ENCODE measurements around the gene TRAIP. TPM values are rescaled to one million over a fixed set of nuclear protein-coding genes. Genes with fewer than 3 reads are reported as not detected.
A peak's percentile ranks its signal among the peaks of the same experiment; 100 is the strongest.
"Not testable (repeated sequence)": the region's sequence is repeated elsewhere in the genome, so short reads cannot be mapped to it uniquely, and the experiment has no call there.

The TRAIP gene, protein sequence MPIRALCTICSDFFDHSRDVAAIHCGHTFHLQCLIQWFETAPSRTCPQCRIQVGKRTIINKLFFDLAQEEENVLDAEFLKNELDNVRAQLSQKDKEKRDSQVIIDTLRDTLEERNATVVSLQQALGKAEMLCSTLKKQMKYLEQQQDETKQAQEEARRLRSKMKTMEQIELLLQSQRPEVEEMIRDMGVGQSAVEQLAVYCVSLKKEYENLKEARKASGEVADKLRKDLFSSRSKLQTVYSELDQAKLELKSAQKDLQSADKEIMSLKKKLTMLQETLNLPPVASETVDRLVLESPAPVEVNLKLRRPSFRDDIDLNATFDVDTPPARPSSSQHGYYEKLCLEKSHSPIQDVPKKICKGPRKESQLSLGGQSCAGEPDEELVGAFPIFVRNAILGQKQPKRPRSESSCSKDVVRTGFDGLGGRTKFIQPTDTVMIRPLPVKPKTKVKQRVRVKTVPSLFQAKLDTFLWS
- 10 to 100 TPM in 2 of 8 experiments, 1 to 10 TPM in 5, under 1 TPM in 1; 0.66 to 15.3 (median 3.7) TPM for total RNA-seq

DNA sequence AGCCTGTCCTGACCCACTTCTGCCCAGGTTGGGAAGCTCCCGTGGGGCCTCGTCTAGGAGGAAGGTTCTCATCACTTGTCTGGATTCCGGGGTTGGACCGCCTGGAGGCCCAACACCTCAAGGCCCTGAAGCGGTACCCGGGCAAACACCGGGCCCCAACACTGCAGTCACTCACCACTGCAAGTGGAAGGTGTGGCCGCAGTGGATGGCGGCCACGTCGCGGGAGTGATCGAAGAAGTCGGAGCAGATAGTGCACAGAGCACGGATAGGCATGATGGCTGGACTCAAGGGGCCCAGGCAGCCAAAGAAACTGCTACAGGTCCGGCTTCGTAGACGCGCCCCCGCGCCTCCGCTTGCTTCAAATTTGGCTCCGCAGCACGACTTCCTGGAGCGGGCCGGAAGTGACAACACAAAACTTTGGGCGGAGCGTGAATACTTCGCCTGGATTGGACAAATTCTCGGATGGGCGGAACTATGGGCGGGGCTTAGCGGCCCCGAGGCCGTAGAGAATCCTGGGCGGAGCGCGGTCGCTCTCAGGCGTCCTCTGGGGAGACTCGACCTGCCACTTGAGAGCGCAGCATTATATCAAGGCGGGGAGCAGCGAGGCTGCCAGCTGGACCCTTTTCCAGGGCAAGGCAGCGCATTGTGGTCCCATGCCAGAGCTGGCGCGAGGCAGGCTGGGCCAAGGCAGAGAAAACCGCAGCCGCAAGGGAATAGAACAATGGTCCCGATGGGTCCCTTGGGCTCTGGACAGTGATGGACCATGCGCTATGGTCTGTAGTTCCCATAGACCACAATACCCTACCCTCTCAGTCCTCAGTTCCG lies at the start of gene TRAIP:
TSS of gene TRAIP (minus strand) at position 384 of the 825 bp plus-strand sequence. CDS start at position 273, 111 bp downstream.
- Histone ChIP-seq H3K27ac (peak within 1 kb of the TSS; percentile 64 to 81), H3K4me3 (peak within 1 kb of the TSS; percentile 45 to 76 (median 53)), H3K4me1 (replicated peaks in 1 of 2) (peaks cover 6 to 9% of the 10 kb centered on the region in 2 donors)
- in situ Hi-C loops (cut with MboI; ENCODE audit: low pct_unique_long_range_greater_than_20kb in 2 of 9, low sequenced_read_pairs in 9 of 9, unreplicated experiment in 9 of 9), result no loop called here
- 0 to 40% (median 8%) methylated on average over 1 to 22 of the region's 52 CpGs; no CpG with 5 or more reads in 3 of the 10 experiments for WGBS, 10 experiments
- ATAC-seq (replicated peaks in 6 of 8), result peak; percentile 98 to 99 (median 99)

DNA sequence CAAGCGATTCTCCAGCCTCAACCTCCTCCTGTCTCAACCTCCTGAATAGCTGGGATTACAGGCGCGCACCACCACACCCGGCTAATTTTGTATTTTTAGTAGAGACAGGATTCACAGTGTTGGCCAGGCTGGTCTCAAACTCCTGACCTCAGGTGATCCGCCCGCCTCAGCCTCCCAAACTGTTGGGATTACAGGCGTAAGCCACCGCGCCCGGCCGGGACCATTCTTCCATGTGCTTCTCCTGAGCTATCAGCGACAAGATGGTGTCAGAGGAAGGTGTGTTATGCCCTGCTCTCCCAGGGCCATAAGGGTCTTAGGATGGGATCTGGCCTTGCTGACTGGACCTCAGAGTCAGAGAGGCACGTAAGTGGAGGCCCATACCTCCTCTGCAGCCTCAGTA lies 48.1 kb upstream of the TRAIP start:
- ATAC-seq (replicated peaks in 6 of 8); H3K27ac ChIP-seq; H3K4me1 ChIP-seq (replicated peaks in 1 of 2); H3K4me3 ChIP-seq: not testable (repeated sequence)
- in situ Hi-C loops (cut with MboI; ENCODE audit: low pct_unique_long_range_greater_than_20kb in 2 of 9, low sequenced_read_pairs in 9 of 9, unreplicated experiment in 9 of 9), result loop anchor here in 1 of 9 experiments (25.0 kb wide), 1 partner anchor 92 kb away; the partner anchor contains the start of genes INKA1 and UBA7
- 60 to 100% (median 95%) methylated on average over 1 to 11 of the region's 13 CpGs; no CpG with 5 or more reads in 1 of the 10 experiments for WGBS, 10 experiments

DNA sequence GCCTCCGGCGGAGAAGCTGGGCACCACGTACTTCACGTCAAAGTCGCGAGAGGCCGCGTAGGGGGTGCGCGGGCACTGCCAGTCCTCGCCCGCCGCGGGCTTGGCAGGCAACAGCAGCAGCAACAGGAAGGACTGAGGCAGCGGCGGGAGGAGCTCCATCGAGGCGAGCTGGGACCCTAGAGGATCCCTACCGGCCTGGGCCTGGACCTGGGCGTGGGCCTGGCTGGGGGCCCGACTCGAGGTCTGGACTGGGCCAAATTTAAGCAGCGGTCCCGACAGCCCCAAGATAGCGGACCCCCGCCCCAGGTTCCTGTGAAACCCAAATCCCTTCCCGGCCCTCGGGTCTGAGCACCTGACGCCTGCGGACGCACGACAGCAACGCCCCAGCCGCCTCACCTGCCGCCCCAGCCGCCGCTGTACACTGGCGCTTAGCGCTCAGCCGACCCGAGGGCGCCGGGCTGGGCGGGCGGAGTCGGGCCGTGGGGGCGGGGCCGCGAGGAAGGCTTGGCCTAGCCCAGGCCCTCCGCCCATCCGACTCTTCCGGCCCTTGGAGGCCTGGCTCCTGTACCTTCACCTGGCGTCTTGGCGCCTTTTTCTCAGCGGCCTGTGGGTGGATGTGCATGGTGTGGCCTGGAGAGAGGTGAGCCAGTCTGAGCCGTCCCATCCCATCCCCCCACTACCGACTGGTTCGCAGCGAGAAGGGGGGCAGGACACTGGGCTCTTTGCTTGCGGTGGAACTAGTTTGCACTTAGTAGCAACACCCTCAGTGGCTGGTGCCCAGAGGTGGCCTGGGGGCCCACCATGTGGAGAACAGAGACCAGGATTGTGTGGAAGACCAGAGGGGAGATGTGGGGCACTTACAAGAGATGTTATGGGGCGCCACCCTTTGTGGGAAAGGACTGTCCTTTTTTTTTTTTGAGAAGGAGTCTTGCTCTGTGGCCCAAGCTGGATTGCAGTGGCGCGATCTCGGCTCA lies 47.4 kb upstream of the TRAIP start, which contains the start of gene MST1R:
TSS of gene MST1R (minus strand) at position 423 of the 974 bp plus-strand sequence. CDS start at position 159, 264 bp downstream.
- in situ Hi-C loops (cut with MboI; ENCODE audit: low pct_unique_long_range_greater_than_20kb in 2 of 9, low sequenced_read_pairs in 9 of 9, unreplicated experiment in 9 of 9), result loop anchor here in 1 of 9 experiments (25.0 kb wide), 1 partner anchor 91 kb away; the partner anchor contains the start of genes INKA1 and UBA7
- H3K4me1 ChIP-seq (replicated peaks in 1 of 2), result peaks cover 0 to 8% of the 10 kb centered on the region in 2 donors
- H3K4me3 ChIP-seq, result no peak within 1 kb of the TSS
- 48 to 96% (median 89%) methylated on average over 3 to 5 of the region's 65 CpGs; no CpG with 5 or more reads in 7 of the 10 experiments for WGBS, 10 experiments
- ATAC-seq (replicated peaks in 6 of 8), result peak; percentile 37 to 94 (median 71)
- no peak within 1 kb of the TSS for H3K27ac ChIP-seq

DNA sequence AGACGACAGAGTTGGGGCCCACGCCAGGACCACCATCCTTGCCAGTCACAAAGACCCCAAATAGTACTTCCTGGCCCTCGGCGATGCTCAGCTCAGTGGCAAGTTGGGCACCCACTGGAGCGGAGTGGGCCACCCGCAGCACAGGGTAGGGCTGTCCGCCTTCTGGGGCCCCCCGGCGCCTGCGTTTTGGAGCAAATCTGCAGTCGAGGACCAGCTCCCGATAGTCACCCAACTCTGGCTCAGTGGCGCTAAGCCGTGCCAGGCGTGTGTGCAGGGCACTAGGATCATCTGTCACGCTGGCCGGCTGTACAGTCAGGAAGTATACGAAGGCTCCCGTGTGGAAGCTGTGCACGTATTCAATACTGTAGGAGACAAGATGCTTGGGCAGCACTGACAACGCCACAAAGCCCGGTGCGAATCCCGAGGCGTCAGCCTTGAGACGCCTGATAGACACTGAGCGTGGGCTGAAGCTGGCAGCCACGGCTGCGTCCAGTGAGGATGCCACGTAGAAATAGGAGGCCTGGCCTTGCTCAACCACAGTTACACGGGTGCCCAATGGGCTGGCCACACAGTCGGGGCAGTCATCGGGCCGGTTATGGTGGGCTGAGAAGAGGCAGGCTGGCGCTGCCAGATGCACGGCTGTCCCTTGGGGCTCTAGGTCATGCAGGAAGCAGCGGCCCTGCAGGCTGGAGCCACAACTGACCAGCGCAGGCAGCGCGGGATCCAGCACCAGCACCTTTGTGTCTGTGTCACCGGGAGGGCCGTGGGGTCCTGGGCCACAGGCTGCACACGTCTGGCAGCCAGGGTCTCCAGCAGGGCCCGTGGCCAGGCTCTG lies 46.4 kb upstream of the TRAIP start:
- Histone ChIP-seq H3K4me1 (replicated peaks in 1 of 2) (peaks cover 0 to 8% of the 10 kb centered on the region in 2 donors), H3K4me3 (no peak overlapping the region), H3K27ac (no peak overlapping the region)
- in situ Hi-C loops (cut with MboI; ENCODE audit: low pct_unique_long_range_greater_than_20kb in 2 of 9, low sequenced_read_pairs in 9 of 9, unreplicated experiment in 9 of 9), result loop anchor here in 1 of 9 experiments (25.0 kb wide), 1 partner anchor 90 kb away; the partner anchor contains the start of genes INKA1 and UBA7
- no peak for ATAC-seq (replicated peaks in 6 of 8)
- WGBS, 10 experiments, result 84 to 100% (median 92%) methylated on average over 2 to 20 of the region's 44 CpGs; no CpG with 5 or more reads in 5 of the 10 experiments

DNA sequence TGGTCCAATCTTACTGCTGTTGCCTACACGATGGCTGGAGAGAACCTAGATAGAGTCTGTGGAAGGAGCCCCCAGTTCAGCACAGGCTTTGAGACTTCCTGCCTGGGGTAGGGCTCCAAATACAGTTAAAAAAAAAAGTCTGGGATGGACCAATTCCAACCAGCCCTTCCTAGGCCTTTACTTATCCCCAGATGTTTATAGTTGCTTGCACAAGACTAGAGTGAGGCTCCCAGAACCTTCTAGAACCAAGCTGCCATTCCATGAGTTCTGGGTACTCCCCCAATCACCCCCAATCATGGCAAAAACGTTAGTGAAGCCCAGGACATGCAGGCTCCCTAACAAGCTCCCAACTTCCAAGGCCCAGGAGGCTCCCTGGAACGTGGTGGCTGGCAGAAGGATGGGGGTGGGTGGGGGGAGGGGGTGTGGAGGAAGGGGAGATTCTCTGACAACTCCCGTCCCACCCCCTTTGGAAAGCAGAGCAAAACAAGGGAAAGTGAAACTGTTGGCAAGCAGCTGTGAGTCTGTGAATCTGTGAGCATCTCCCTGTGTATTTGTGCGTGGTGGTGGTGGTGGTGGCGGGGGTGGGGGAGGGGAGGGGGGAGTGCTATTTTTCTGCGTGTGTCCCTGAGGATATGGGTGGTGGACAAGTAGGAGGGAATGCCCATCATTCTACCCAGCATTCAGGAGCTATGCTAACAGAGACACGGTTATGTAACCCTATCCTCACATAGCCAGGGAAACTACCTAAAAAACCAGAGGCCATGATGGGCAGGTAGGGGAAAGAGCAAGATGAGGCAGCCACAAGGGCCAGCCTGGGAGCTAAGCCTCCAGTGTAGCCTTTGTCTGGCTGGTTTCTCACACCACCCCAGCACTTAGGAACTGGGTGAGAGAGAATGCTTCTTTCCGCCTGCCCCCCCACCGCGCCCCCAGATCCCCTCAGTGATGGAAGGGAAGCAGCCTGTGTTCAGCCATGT lies 45.3 kb upstream of the TRAIP start:
- WGBS, 10 experiments, result 30 to 100% (median 70%) methylated on average over 1 to 4 of the region's 11 CpGs; no CpG with 5 or more reads in 5 of the 10 experiments
- in situ Hi-C loops (cut with MboI; ENCODE audit: low pct_unique_long_range_greater_than_20kb in 2 of 9, low sequenced_read_pairs in 9 of 9, unreplicated experiment in 9 of 9), result loop anchor here in 1 of 9 experiments (25.0 kb wide), 1 partner anchor 89 kb away; the partner anchor contains the start of genes INKA1 and UBA7
- Histone ChIP-seq H3K4me3 (no peak overlapping the region), H3K27ac (no peak overlapping the region), H3K4me1 (replicated peaks in 1 of 2) (peaks cover 0 to 8% of the 10 kb centered on the region in 2 donors)
- no peak for ATAC-seq (replicated peaks in 6 of 8)

DNA sequence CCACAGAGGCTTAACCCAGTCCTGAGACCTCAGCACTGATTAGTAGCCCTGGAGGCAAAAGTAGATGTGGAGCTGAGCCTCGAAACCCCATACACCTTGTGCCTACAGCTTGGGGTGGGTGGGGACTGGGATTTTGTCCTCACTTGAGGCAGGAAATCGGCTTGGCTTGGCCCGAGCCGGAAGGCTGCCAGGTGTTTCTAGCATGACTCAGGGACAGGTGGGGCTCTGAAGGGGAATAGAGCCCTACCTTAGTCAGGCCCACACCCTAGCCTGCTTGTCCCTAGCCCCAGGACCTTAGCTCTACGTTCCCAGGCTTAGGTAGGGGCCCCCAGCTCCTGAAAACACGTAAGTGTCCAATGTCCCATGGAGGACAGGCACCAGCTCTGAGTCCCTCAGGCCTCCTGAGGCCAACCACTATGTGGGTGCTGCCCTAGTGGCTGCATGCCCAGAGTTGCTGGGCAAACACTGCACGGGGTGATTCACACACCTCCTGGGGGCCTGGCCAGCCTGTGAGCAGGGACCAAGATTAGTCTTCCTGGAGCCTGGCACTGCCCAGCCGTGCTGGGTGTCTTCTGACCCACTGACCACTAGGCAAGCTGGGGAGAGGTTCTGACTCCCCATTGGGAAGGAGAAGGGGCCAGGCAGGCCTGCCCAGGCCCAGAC lies 44.3 kb upstream of the TRAIP start:
- Histone ChIP-seq H3K4me3 (no peak overlapping the region), H3K4me1 (replicated peaks in 1 of 2) (peaks cover 0 to 5% of the 10 kb centered on the region in 2 donors), H3K27ac (no peak overlapping the region)
- in situ Hi-C loops (cut with MboI; ENCODE audit: low pct_unique_long_range_greater_than_20kb in 2 of 9, low sequenced_read_pairs in 9 of 9, unreplicated experiment in 9 of 9), result loop anchor here in 1 of 9 experiments (25.0 kb wide), 1 partner anchor 88 kb away; the partner anchor contains the start of genes INKA1 and UBA7
- ATAC-seq (replicated peaks in 6 of 8), result peak in 2 of 8 experiments; percentile 10 to 29
- 100% methylated on average over 1 of the region's 8 CpGs; no CpG with 5 or more reads in 9 of the 10 experiments for WGBS, 10 experiments

DNA sequence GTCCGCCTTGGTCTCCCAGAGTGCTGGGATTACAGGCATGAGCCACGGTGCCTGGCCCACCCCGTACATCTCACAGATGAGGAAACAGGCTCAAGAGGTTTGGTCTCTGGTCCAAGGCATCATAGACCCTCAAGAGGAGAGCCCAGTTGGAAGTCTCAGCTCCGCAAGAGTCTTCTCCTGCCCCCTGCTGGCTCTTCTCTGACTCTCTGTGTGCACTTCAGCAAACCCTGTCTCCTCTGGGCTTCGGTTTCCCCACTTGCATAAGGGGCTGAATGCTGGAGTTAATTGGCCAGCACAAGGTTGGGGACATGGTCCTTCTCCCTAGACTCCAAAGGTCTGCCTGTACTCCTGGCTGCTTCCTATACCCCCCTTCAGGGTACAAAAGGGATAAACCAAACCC lies 43.5 kb upstream of the TRAIP start:
- 20 to 80% (median 53%) methylated on average over 1 to 5 of the region's 5 CpGs; no CpG with 5 or more reads in 5 of the 10 experiments for WGBS, 10 experiments
- in situ Hi-C loops (cut with MboI; ENCODE audit: low pct_unique_long_range_greater_than_20kb in 2 of 9, low sequenced_read_pairs in 9 of 9, unreplicated experiment in 9 of 9), result loop anchor here in 1 of 9 experiments (25.0 kb wide), 1 partner anchor 88 kb away; the partner anchor contains the start of genes INKA1 and UBA7
- peak in 1 of 8 experiments; percentile 43 for ATAC-seq (replicated peaks in 6 of 8)

DNA sequence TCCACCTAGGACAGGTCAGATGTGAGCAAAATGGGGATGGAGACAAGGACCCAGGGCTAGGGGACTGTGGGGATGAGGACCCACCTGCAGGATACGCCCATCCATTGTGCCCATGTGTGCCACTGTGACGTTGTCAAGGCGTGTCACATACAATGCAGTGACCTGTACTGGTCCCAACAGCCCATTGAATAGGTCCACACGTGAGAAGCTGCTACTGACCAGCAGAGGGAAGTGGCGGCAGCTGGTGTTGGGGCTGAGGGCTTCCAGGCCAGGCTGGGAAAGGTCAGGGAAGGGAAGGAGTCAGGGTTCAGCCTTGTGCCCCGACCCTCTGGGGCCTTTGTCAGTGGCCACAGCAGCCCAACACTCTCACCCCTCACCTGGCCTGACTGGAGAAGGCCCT lies 42.6 kb upstream of the TRAIP start:
- in situ Hi-C loops (cut with MboI; ENCODE audit: low pct_unique_long_range_greater_than_20kb in 2 of 9, low sequenced_read_pairs in 9 of 9, unreplicated experiment in 9 of 9), result no loop called here
- no peak for ATAC-seq (replicated peaks in 6 of 8)
- Histone ChIP-seq H3K4me1 (replicated peaks in 1 of 2) (peaks cover 0 to 5% of the 10 kb centered on the region in 2 donors), H3K4me3 (no peak overlapping the region), H3K27ac (no peak overlapping the region)
- 20 to 82% (median 31%) methylated on average over 1 to 4 of the region's 6 CpGs; no CpG with 5 or more reads in 6 of the 10 experiments for WGBS, 10 experiments

More for the DNA sequence above, 43.5 kb upstream of the TRAIP start:
- Histone ChIP-seq H3K4me1 (replicated peaks in 1 of 2) (peaks cover 0 to 5% of the 10 kb centered on the region in 2 donors), H3K4me3 (no peak overlapping the region), H3K27ac (no peak overlapping the region)

DNA sequence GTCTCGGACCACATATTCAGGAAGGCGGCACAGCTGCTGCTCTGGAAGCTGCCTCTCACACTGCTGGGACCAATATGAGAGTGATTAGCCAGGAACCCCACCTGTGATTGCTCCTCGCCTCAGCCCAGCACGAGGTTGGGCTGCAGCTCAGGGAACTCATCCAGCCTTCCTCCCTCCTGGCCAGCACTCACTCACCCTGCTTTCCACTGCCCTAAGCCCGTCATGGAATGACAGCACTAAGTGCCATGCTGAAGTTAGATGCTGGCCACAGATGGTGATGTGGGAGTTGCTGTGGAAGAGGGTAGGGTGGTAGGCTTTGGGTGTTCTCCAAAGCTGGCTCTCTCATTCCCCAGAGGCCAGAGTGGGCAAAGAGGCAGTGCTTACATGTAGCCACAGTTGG lies 40.0 kb upstream of the TRAIP start:
- no peak for ATAC-seq (replicated peaks in 6 of 8)
- WGBS, 10 experiments, result 20% methylated on average over 1 to 2 of the region's 5 CpGs; no CpG with 5 or more reads in 8 of the 10 experiments
- in situ Hi-C loops (cut with MboI; ENCODE audit: low pct_unique_long_range_greater_than_20kb in 2 of 9, low sequenced_read_pairs in 9 of 9, unreplicated experiment in 9 of 9), result no loop called here
- Histone ChIP-seq H3K4me1 (replicated peaks in 1 of 2) (no peaks in the 10 kb centered on the region), H3K27ac (no peak overlapping the region), H3K4me3 (no peak overlapping the region)

DNA sequence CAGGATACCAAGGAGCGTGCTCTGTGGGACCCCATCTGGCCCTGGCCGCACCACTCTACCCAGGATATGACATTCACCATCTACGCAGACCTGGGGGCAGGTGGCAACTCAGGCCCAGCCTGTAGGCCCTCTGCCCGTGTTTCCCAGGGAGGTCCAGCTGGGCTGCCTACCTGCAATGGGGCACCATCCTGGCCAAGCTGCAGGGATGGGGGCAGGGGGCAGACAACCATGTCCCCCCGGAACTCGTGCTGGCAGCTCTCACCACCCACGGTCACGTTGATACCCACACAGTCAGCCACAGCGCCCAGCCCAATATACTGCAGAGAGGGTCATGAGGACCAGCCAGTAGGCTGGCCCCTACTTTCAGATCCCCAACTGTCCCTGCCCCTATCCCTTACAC lies 39.4 kb upstream of the TRAIP start:
- in situ Hi-C loops (cut with MboI; ENCODE audit: low pct_unique_long_range_greater_than_20kb in 2 of 9, low sequenced_read_pairs in 9 of 9, unreplicated experiment in 9 of 9), result no loop called here
- no peaks in the 10 kb centered on the region for H3K4me1 ChIP-seq (replicated peaks in 1 of 2)
- no peak for ATAC-seq (replicated peaks in 6 of 8)
- H3K27ac ChIP-seq, result no peak overlapping the region
- H3K4me3 ChIP-seq, result no peak overlapping the region
- WGBS, 10 experiments, result 20 to 100% methylated on average over 1 of the region's 9 CpGs; no CpG with 5 or more reads in 8 of the 10 experiments

All from motor neuron (in vitro differentiated cells).